Measurements from ENCODE around the gene PHKA2.

DNA sequence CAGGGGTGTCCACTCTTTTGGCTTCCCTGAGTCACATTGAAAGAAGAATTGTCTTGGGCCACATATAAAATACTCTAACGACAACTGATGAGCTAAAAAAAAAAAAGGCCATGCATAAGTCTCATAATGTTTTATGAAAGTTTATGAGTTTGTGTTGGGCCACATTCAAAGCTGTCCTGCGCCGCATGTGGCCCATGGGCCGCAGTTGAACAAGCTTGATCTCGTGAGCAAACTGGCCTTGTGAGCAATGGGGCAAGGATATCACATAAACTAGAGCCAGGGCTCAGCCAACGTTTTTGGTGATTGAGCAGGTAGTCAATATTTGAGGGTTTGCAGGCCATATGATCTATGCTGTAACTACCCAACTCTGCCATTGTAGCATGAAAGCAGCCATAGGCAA, 44.6 kb upstream of the PHKA2 start:
- TF ChIP-seq, protein P1, sequence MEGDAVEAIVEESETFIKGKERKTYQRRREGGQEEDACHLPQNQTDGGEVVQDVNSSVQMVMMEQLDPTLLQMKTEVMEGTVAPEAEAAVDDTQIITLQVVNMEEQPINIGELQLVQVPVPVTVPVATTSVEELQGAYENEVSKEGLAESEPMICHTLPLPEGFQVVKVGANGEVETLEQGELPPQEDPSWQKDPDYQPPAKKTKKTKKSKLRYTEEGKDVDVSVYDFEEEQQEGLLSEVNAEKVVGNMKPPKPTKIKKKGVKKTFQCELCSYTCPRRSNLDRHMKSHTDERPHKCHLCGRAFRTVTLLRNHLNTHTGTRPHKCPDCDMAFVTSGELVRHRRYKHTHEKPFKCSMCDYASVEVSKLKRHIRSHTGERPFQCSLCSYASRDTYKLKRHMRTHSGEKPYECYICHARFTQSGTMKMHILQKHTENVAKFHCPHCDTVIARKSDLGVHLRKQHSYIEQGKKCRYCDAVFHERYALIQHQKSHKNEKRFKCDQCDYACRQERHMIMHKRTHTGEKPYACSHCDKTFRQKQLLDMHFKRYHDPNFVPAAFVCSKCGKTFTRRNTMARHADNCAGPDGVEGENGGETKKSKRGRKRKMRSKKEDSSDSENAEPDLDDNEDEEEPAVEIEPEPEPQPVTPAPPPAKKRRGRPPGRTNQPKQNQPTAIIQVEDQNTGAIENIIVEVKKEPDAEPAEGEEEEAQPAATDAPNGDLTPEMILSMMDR (conservative IDR thresholded peaks at IDR 0.05; ENCODE audit: low read length), result no peak
- no peak for TF ChIP-seq EZH2phosphoT487 (IDR thresholded peaks at IDR 0.05; ENCODE audit: borderline replicate concordance)

Measured in Loucy (cell line).